HTERT RPE-1 (cell line): Measurements from ENCODE around the gene AANAT.

ENCODE experiments used
- in situ Hi-C: fragments of 300-500 bp; cut with MboI; formaldehyde crosslinking; loops from 4 replicates; pipeline ENCODE4 v1.14.3; 2020; ENCODE audit warnings: low sequenced_read_pairs

AANAT gene

GRCh38 chr17:76467366-76467765 is at the start of gene AANAT:
AANAT (plus strand) TSS chr17:76467603; CDS start chr17:76468747, 1,144 bp downstream.
- in situ Hi-C loops, result no loop called here

DNA sequence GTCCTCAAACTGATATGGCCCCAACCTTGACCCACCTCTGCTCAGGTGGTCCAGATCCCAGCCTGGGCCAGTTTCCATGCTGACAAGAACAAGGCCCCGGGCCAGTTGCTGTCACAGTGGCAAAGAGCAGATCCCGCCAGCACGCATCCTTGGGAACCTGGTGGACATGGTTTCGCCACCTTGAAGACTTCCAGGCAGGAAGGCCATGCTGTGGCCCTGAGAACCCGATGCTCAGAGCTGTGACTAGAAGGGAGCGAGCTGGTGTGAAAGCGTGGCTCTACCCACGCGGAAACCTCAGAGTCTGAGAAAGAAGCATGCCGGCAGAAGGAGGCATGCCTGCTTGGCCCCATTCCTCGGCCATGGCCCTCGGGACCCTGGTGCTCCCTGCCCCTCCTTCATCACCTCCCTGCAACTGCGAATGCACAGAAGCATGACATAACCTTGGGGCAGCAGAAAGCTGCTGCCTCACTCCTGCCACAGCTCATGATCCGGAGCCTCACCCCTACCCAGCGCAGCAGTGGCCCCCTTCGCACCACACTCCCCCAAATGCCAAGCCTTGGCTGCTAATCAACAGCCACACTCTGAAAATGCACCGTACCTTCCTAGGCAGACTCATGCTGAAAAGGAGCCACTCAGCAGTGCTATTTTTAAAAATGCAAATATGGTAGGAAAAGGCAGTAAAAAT is 47.7 kb upstream of the AANAT start:
- in situ Hi-C loops, result no loop called here

- in situ Hi-C loops, result no loop called here
Measured at GRCh38 chr17:76420356-76421043, 46.9 kb upstream of the AANAT start.

DNA sequence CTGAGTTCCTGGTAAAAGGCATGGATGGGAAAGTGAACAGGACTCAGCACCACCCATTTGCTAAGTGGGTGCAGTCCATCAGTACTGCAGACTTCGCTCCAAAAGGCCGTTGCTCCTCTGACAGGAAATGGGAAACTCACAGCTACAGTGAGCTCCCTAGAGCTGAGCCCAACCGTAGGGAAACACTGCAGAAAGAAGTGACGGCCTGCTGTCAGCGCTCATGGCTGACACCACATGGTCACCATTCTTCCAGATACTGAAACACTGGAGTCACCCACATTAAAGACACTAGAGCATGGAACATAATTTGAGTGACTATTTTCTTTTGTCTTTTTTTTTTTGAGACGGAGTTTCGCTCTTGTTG is 46.4 kb upstream of the AANAT start:
- in situ Hi-C loops, result no loop called here

GRCh38 chr17:76422406-76422805 is 45.0 kb upstream of the AANAT start:
- in situ Hi-C loops, result no loop called here

DNA sequence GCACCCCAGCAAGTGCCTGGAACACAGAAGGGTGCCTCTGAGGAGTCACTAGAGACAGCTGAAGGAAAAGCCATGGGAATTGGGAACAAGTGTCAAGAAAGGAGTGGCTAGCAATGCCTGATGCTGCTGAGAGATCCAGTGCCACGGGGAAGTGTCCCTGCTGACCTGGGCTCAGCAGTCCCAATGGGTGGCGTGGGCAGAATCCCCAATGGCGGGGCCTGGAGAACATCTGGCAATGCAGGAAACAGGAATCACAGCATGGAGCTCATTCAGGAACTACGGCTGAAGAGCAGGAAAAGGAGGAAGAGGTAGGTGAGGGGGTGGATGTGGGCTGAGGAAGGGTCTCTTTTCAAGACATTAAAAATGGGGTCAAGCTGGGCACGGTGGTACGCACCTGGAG is 44.5 kb upstream of the AANAT start:
- in situ Hi-C loops, result no loop called here

DNA sequence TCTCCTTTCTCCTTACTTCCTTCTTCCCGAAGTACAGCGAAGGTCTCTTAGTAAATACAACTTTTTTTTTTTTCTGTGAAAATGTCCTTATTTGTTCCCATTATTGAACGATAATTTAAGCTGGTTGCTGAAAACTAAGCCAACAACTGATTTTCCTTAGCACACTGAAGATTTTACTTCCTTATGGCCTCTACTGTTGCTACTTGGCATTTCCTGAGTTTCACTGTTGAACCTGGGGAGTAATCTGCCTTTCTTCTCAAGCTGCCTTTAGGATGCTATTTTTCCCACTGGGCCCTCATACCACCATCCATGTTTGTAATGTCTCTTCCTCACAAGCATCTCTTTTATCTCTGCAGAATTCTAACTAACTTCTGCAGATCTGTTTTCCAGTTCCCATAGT is 40.5 kb upstream of the AANAT start:
- in situ Hi-C loops, result no loop called here

DNA sequence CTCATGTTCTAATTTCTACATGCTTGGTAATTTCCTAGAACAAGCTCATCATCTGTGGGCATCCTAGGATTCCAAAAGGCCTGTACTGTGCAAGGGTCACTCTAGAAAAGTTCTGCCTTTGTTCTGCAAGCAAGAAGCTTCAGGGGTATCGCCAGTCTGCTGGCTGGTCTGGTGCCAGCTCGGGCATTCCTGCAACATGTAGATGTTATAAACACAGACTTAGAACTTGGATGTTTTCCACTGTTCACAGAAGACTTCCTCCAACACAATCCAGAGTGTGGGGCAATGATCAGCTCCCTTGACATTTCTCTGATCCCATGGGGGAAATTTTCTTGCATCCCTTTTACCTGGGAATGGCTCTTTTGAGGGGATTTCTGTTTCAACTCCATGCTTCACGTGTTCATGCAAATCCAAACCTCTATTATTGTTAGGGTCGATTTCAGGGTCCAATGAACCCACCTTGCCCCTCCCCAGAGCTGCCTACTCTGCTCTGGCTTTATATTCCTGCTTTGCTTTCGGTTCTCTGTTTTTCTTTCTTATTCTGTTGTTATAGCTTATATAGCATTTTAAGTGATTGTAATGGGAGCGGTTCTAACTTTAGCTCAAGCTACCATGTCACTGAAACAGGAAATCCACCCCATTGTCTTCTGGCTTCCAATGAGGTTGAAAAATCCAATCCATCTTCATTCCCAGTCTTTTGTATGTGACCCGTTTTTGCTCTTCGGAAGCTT is 39.7 kb upstream of the AANAT start:
- in situ Hi-C loops, result no loop called here

DNA sequence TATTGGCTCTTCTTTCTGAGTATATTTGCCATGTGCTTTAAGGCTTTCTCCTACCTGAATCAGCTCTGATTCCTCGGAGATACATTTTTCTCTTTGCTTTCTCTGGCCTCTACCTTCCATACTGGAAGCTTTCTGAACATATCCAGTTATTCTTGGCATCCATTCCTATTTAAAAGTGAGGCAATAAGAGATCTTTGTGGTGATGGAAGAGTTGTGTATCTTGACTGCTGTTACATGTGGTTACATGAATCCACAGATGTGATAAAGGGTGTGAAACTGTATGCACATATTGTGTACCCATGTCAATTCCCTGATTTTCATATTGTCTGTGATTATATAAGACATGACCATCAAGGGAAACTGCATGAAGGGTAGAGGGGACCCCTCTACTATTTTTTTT is 38.9 kb upstream of the AANAT start:
- in situ Hi-C loops, result no loop called here

DNA sequence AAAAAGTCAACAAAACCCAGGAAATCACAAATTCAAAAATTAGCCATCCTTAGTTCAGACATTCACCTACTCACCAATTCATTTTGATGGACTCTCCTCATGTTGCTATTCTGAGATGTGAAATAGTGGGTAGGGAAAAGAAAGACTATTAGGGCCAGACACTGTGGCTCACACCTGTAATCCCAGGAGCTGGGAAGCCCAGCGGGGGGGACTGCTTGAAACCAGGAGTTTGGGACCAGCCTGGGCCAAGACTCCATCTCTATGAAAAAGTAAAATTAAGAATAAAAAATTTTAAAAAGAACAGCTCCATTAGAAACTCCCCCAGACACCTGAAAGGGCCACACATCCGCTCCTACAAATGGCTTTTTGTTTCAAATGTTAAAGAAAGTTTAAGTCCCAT is 35.9 kb upstream of the AANAT start:
- in situ Hi-C loops, result no loop called here

DNA sequence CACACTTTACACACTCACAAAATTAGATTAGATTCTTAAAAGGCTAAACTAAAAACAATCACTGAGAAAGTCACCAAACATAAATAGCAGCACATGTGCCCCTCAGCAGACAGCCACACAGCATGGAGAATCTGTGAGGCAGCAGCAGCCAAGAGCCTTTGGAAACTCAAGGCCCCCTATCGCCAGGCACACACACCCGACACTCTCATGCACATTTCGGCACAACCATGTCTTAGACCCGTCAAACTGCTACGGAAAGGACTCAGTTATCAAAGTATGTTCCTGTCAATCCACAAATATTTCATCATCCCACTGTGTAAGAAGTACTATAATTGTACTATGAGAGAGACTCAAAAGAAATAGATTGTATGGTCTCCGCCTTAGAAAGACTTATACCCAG is 35.4 kb upstream of the AANAT start:
- in situ Hi-C loops, result no loop called here

- in situ Hi-C loops, result no loop called here
Measured at GRCh38 chr17:76432712-76433336, 34.6 kb upstream of the AANAT start.

GRCh38 chr17:76433693-76434092 is 33.7 kb upstream of the AANAT start:
- in situ Hi-C loops, result no loop called here

- in situ Hi-C loops, result no loop called here
Measured at GRCh38 chr17:76434870-76435269, 32.5 kb upstream of the AANAT start.

GRCh38 chr17:76435751-76436150 is 31.7 kb upstream of the AANAT start:
- in situ Hi-C loops, result no loop called here

DNA sequence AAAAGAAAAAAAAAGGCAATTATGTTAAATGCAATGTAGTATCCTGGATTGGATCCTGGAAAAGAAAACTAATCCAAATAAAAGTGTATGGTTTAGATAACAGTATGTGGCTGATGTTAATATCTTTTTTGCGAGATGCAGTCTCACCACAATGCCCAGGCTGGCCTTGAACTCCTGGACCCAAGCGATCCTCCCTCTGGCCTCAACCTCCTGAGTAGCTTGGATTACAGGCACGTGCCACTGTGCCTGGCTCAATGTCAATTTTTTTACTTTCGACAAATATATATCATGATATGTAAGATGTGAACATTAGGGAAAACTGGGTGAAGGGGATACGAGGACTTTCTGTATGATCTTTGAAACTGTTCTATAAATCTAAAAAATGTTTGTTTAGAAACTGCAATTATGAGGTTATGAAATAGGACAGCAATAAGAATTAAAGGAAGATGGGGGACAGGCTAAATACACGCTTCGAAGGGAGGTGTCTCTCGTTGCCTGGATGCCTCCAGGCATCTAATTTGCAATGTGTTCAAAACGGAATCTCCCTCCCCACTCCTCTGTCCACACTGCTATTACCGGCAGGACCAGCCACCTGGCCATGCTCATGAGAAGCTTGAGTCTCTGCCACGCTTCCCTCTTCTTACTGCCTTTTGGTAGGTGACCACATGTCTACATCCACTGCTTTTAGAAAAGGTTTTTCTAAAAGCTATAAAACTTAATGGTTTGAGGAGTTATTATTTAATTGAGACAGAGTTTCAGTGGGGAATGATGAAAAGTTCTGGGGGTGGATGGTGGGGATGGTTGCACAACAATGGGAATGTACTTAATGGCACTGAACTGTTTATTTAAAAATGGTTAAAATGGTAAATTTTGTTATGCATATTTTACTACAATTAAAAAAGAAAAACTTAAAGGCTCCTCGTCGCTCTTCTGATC is 29.7 kb upstream of the AANAT start:
- in situ Hi-C loops, result no loop called here

DNA sequence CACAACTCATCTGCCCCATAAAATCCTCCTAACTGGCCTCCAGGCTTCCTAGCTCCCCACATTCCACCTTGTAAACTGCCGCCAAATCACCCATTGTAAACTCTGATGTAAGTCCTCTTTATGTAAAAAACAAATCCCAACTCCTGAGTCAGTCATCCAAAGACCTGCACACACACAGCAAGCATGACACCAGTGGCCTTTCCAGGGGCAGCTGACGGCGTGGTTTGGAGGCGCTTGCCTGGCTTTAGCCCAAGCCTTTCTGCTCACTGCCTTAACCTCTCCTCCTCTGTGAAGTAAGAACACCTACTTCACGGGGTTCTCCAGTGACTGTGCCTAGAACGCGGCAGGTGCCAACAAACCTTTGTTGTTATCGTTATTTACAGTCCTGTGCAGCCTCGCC is 28.5 kb upstream of the AANAT start:
- in situ Hi-C loops, result no loop called here

DNA sequence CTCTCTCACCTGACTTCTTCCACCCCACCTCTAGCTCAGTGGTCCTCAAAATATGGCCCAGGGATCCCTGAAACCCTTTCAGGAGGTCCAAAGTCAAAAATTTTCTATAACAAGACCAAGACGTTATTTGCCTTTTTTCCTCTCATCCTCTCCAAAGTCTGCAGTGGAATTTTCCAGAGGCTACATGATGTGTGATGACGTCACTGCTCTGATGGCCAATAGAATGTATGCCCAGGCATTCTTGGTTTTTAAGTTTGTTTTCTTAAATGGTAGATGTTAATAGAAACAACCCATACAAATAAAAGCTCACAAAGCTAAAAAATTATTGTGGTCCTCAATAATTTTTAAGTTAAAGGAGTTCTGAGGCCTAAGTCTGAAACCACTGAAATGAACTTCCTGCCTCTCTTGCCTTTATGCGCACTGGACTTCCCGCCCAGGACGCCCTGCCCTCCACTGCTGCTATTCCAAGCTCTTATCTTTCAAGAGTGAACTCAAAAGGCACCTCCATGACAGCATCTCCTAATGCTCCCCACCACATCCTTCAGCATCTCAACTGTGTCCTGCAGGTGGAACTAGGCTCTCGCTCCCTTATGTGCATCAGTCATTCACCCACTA is 28.0 kb upstream of the AANAT start:
- in situ Hi-C loops, result no loop called here

GRCh38 chr17:76440751-76441362 is 26.5 kb upstream of the AANAT start:
- in situ Hi-C loops, result no loop called here
